NCI-H82 treated with DMSO at 0.1 percent for 48 hours (cell line): Measurements from ENCODE around the gene BACE2.
A peak's percentile ranks its signal among the peaks of the same experiment; 100 is the strongest.
"Not testable (repeated sequence)": the region's sequence is repeated elsewhere in the genome, so short reads cannot be mapped to it uniquely, and the experiment has no call there.

Source experiments
- DNase-seq: peaks from one replicate; lab custom pipeline; 2025; ENCODE audit not compliant: unreplicated experiment; lab: John Stamatoyannopoulos, UW

The BACE2 gene

GRCh38 chr21:41258617-41259016 lies 90.7 kb downstream of the BACE2 start:
- DNase-seq = no peak

GRCh38 chr21:41260428-41260827 lies 92.5 kb downstream of the BACE2 start:
- no peak for DNase-seq

DNA sequence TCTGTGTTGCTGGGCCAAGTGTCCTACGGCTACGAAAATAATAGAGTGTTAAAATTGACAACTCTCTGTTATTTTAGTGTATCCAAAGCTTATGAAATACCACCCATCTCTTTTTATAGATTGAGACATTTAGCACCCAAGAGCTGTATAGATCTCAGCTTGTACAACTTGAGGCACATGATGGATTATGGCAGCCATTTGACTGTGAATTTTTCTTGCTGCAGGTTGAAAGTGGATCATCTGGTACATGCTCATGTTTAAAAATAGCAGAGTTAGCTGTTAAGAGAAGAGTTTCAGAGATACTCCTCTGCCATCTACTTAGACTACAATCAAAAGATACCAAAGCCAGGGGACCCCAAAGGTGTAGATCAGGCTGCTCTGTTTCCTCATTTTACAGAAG lies 99.4 kb downstream of the BACE2 start:
- no peak for DNase-seq

- DNase-seq = no peak
These were observed 101.6 kb downstream of the BACE2 start for GRCh38 chr21:41269535-41269934.

DNA sequence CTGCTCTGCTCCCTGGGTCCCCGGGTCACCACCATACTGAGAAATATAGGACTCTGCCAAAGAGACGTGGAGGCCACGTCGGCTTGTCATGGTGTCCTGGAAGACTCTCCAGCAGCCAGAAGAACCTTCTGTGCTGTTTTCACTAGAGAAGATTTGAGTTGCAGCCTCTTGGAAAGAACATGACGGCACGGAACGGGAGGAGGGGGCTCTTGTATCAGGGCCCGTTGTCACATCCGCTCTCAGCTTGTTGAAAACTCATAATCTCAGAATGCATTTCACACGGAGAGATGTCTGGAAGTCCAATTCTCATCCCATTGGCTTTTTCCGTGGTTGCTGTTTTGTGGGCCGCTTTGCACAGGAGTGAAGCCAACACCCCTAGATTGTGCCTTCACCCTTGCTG lies 109.2 kb downstream of the BACE2 start:
- DNase-seq = no peak

DNA sequence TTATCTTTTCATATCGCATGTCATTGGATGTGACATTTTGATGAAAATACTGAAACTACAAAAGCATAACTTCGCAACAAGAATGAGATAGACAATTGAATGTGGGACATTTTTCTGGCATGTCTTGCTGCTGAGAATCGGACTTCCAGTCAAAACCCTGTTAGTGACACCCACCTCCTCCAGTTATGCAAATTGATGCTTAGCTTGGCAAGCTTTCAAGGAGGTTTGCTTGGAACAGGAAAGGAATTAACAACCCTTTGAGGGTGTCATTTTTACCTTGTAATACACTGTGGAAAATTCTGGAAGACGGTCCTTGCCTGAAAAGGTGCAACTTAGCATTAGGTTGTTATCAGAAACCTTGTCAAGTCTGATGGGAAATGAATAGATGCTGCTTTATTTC lies 109.9 kb downstream of the BACE2 start:
- no peak for DNase-seq

DNA sequence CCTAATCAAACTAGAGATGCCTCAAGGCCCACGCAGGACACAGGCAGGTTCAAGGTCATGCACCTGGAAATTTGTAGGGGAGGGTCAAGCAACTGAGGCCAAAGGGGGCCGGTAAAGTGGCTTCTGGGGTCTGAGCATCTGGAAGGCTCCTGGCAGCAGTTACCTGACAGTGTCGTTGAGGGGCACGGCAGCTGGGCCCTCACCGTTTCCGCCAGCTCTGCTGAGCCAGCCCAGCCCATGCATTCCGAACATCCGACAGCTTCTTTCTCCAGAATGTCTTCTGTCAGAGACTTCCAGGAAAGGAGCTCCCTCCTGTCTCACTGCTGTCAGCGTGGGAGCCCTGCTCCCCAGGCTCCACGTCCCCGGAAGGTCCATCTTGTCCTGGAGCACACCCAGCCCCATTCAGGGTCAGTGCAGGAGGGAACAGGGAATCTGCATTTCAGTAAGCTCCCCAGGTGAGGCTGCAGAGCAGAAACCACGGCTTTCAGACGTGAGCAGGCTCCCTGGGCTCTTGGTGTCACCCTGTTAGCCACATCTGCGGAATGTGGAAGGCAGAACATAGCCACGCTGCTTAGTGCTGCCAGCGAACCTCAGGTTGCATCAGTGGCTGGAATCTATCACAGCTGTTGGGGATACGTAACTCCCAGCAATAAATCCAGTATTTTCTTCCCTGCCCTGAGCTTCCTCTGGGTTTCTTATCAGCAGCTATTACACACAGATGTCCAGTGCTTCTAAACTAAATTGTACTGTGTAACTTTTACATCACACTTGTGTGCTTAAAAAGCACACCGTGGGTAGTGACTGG lies 112.4 kb downstream of the BACE2 start:
- no peak for DNase-seq

DNA sequence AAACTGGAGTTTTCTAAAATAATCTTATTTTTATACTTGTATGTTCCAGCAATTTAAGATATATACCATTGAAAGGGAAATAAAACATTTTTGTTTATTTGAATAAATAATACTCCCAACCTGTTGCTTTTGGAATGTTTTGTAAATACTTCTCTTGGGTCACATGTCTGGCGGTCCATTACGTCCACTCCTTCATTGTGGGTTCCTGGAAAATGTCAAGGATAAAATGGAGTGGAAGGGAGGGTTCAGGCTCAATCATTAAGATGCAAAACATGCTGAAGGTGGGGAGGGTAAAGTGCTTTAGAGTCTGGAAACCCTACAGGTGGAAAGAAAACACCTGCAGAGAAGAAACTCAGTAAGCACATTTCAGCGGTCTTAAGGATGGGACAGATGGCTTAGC lies 114.5 kb downstream of the BACE2 start:
- DNase-seq = no peak

DNA sequence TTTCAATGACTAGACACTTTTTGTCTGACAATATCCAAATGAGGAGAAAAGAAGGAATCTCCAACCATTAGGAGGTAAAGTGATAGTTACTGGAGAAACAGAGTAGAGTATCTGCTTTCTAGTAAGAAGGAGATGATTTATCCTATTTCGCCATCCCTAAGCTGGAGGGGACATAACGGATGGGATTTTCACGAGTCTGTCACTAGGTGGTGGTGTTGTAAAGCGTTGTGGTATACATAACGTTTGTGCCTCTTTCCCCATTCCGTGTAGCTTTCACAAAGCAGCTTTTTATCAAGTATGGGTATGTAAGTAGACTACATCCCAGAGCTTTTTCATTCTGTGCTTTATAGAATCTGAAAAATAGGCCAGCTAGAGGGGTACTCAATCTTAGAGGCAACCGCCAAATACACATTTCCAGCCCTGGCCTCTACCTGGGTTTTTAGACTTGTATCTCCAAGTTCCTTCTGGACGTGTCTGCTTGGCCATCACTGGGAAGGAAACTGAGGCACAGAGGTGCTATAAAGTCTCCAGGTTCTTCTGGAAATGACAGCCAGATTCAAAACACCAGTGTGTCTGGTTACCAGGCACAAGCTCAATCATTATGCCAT lies 115.4 kb downstream of the BACE2 start:
- peak; percentile 32 for DNase-seq

DNA sequence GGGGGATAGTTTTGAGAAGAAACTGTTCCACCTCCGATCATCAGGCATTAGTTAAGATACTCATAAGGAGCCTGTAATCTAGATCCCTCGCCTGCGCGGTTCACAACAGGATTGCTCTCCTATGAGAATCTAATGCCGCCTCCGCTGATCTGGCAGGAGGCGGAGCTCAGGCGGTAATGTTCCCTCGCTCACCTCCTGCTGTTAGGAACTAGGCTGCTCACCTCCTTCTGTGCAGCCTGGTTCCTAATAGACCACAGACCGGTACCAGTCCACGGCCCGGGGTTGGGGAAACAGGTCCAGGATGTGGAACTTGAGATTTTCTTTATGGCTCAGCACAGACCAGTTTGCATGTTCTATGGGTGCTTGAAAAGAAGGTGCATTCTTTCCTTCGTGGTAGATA lies 121.5 kb downstream of the BACE2 start:
- no peak for DNase-seq

DNA sequence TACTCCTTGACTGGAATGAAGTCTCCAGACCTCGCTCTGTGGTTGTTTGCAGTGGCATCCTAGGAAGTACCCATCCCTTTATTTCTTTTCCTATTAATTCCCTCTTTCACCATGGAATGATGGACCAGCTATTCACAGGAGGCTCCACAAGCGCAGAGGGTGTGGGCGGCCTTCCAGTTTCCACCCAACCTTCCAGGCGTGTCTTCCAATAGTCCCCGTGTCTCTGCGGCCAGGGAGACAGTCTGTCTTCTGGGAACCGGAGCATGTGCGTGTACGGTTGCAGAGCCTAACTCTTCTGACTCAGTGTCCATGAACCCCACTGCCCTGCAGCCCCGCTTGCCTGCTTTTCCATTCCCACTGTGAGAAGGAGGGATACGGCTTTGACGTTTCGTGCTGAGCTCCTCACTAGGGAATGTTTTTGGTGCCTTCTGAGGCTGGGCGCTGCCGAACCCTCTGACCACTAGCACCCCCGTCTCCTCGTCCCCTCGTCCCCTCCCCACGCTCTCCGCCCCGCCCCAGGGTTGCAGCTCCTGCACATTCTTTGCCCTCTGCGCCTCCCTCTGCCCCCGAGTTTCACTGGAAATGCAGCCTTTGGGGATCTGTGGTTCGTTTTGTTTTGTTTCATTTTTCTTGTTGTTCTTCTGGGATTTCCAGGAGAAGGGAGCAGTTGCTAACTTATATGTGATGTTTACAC lies 122.3 kb downstream of the BACE2 start:
- no peak for DNase-seq

GRCh38 chr21:41294548-41295231 lies 126.7 kb downstream of the BACE2 start:
- DNase-seq = no peak

GRCh38 chr21:41295721-41296254 lies 127.8 kb downstream of the BACE2 start:
- no peak for DNase-seq

- DNase-seq = no peak
These were observed 135.0 kb downstream of the BACE2 start for GRCh38 chr21:41302976-41303375.

DNA sequence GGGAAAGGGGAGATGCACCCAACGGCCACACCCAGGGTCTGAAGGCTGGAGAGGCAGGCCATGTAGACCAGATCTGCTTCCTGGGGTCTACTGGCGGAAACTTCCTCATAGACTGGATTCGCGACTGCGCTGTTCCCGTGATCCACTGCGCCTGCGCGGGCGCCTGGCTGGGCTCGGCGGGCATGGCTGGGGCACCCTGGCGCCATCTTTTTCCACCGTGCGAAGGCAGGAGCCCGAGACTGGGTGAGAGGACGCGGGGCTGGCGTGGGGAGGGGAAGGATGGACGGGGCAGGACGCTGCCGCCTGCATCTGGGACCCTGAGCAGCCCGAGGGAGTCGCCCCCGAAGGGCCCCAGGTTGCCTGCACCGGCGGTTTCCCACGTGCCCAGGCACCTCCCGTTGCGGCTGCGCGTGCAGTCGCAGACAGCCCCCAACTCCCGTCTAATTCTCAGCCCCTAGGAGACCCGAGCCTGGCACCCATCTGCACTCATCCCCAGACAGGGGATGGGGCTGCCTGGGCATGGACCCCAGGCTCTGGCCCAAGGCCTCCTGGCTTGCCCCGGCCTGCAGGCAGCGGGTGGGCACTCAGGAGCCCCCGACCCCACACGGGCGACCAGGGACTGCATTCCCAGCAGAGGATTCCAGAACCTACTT lies 136.2 kb downstream of the BACE2 start:
- DNase-seq = no peak

DNA sequence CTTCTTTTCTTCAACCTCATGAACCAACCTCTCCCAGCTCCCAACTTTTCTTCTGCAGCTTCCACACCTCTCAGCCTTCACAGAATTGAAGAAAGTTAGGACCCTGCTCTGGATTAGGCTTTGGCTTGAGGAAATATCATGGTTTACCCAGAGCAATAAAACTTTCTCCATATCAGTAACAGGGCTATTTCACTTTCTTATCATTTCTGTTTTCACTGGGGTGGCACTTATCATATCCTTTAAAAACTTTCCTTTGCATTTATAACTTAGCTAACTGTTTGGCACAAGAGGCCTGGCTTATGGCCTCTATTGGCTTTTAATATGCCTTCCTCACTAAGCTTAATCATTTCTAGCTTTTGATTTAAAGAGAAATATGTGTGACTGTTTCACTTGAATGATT lies 139.3 kb downstream of the BACE2 start:
- no peak for DNase-seq

DNA sequence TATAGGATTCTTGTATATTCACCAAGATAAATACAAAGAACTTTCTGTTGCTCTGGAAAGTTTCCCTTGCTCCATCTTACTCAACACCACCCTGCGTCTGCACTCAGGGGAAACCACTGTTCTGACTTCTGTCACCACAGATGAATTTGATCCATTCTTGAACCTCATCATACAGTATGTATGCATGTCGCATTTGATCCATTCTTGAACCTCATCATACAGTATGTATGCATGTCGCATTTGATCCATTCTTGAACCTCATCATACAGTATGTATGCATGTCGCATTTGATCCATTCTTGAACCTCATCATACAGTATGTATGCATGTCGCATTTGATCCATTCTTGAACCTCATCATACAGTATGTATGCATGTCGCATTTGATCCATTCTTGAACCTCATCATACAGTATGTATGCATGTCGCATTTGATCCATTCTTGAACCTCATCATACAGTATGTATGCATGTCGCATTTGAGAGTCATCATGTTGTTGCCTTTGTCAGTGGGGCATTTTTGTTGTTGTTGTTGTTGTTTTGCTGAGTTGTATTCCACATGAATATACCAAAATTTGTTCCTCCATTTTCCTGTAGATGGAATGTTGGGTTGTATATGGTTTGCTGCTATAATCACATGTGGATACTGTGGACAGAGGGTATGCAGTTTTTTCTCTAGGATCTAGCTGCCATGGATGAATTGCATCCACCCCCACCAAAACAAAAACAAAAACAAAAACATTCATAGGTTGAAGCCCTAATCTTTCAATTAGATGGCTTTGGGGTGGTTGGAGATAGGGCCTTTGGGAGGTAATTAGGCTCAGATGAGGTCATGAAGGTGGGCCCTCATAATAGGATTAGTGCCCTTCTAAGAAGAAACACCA lies 145.6 kb downstream of the BACE2 start:
- not testable (repeated sequence) for DNase-seq

DNA sequence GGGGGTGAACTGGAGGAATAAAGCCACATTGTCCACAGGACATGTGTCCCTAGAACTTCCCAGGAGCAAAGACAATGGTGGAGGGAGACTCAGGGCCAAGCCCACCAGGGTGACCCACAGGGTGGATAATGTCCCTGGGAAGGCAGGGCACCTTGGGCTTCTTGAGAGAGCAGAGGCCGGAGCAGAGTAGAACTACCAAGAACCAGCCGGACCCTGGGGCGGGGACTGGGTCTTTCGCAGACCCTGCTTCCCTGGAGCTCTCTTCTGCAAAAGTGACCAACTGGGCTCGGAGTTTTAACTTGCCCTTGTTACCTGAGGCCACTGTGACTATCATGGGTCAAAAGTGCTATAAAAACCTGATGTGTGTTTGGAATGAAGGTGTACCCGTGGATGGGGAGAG lies 147.8 kb downstream of the BACE2 start:
- DNase-seq = no peak

DNA sequence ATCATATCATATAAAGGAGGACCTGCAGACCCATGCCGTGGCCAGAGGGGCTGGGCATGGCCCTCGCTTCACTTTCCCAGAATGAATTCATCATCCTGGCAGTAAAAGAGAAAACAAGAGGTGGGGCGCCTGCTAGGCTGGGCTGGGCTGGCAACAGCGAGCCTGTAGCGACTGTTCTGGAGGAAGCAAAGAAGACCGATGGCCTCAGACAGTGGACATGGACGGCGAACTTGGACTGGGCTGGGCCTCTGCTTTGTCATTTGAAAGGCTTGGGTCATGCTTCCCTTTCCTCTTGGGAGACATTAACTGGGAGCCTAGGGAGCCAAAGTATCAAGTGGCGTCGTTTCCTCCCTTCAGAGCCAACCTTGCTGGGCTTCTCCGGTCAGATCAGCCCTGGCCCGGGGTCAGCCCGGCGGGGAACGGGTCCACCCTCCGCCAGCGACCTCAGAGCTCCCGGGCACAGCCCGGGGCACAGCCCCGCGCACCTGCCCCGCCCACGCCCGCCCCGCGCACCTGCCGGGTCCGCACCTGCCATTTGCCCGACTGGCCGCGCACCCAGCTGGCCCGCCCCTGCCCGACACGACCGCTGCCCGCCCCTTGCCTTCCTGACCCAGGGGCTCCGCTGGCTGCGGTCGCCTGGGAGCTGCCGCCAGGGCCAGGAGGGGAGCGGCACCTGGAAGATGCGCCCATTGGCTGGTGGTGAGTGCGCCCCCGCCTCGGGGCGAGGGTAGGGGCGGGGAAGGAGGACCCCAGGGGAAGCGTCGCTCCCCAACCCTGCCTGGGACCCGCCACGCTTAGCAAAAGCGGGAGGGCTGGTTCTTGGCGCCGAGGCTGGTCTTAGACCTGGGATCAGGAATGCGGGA lies 148.5 kb downstream of the BACE2 start, which contains the start of gene FAM3B:
TSS of gene FAM3B (plus strand) at position 602 of the 863 bp plus-strand sequence. CDS start at position 681, 79 bp downstream.
- DNase-seq = no peak
